Mucosa of descending colon (tissue), 3 donors: ENCODE data around the gene FREM1. TPM values are rescaled to one million over a fixed set of nuclear protein-coding genes. Genes with fewer than 3 reads are reported as not detected.

Experiments used
- ATAC-seq: fragments of 200-7000 bp; cut with Tn5 transposase; one replicate; pipeline ENCODE4 v1.9.1; 2020; ENCODE audit warnings: mild to moderate bottlenecking, moderate library complexity
- DNase-seq, 3 donors: peaks; one replicate each; pipeline ENCODE4 v3.0.0-alpha.2; 2020
- H3K36me3 ChIP-seq: fragments of 200-600 bp; one replicate; pipeline ENCODE4 v1.8.0; 2021; ENCODE audit warnings: low read depth, mild to moderate bottlenecking
- H3K4me1 ChIP-seq: fragments of 200-600 bp; one replicate; pipeline ENCODE4 v1.8.0; 2021; ENCODE audit warnings: low read depth, mild to moderate bottlenecking
- H3K4me3 ChIP-seq: fragments of 200-600 bp; one replicate; pipeline ENCODE4 v1.8.0; 2021; ENCODE audit warnings: mild to moderate bottlenecking
- H3K9me3 ChIP-seq: fragments of 200-600 bp; one replicate; pipeline ENCODE4 v1.8.0; 2021; ENCODE audit warnings: mild to moderate bottlenecking
- CTCF ChIP-seq: fragments of 200-600 bp; IDR thresholded peaks from one replicate; pipeline ENCODE4 v1.8.0; 2022; ENCODE audit warnings: antibody characterized with exemption, mild to moderate bottlenecking
- intact Hi-C, 2 donors: fragments of 100-400 bp; cut with DNase I in 1 of 2; cut with micrococcal nuclease in 1 of 2; formaldehyde crosslinking; loops; one replicate each; pipeline versions ENCODE4 v1.11.0 to v1.11.1; 2022; cut with DNase I, micrococcal nuclease
- total RNA-seq, 3 donors: library from RNA; stranded (reverse); fragmentation: NEBNext Ultra II Directional in 2 of 3; extraction: Animal tissue kit (Norgen Biotek cat#: 25700) in 2 of 3; gene quantifications; one replicate each; pipeline versions ENCODE4 v1.2.1 to v1.2.4, GENCODE V29; 2021 to 2023
- donor health status: DM: no; HTN: no; CAD: no; lungs with moderate emphysema.
- donor health status: DM: no; HTN: no; CAD: no.
- donor health status: DM: no; HTN: yes; CAD: no.

The FREM1 gene
- total RNA-seq, 3 donors from 2014 or later: 1.4 to 21.2 (median 1.4) TPM

GRCh38 chr9:14830057-14830456 is 80.2 kb downstream of the FREM1 start:
- ATAC-seq (no peak), DNase-seq (no peak)
- Histone ChIP-seq H3K4me1 (no peaks in the 10 kb centered on the region), H3K36me3 (no peaks in the 10 kb centered on the region), H3K9me3 (no peaks in the 10 kb centered on the region), H3K4me3 (no peak overlapping the region)
- intact Hi-C loops: no loop called here
- no peak for TF ChIP-seq CTCF

GRCh38 chr9:14829204-14829603 is 81.0 kb downstream of the FREM1 start:
- ATAC-seq (no peak), DNase-seq (no peak)
- H3K4me3 ChIP-seq: no peak overlapping the region
- no peak for TF ChIP-seq CTCF
- intact Hi-C loops: no loop called here
- H3K36me3 ChIP-seq: no peaks in the 10 kb centered on the region
- H3K4me1 ChIP-seq: no peaks in the 10 kb centered on the region
- H3K9me3 ChIP-seq: no peaks in the 10 kb centered on the region

- ATAC-seq: no peak
- no peak for DNase-seq
- intact Hi-C loops: no loop called here
Observed at GRCh38 chr9:14827805-14828204, 82.4 kb downstream of the FREM1 start.

GRCh38 chr9:14824481-14824880 is 85.7 kb downstream of the FREM1 start:
- TF ChIP-seq CTCF: no peak
- H3K4me1 ChIP-seq: no peaks in the 10 kb centered on the region
- intact Hi-C loops: no loop called here
- H3K9me3 ChIP-seq: no peaks in the 10 kb centered on the region
- DNase-seq (no peak), ATAC-seq (no peak)
- H3K4me3 ChIP-seq: no peak overlapping the region
- no peaks in the 10 kb centered on the region for H3K36me3 ChIP-seq

More at GRCh38 chr9:14827805-14828204, 82.4 kb downstream of the FREM1 start:
- no peaks in the 10 kb centered on the region for H3K4me1 ChIP-seq
- TF ChIP-seq CTCF: no peak
- no peaks in the 10 kb centered on the region for H3K36me3 ChIP-seq
- no peak overlapping the region for H3K4me3 ChIP-seq
- no peaks in the 10 kb centered on the region for H3K9me3 ChIP-seq

- ATAC-seq (no peak), DNase-seq (no peak)
- TF ChIP-seq CTCF: no peak
- intact Hi-C loops: no loop called here
- no peak overlapping the region for H3K4me3 ChIP-seq
- H3K36me3 ChIP-seq: no peaks in the 10 kb centered on the region
- H3K9me3 ChIP-seq: no peaks in the 10 kb centered on the region
- H3K4me1 ChIP-seq: no peaks in the 10 kb centered on the region
Observed at GRCh38 chr9:14823800-14824199, 86.4 kb downstream of the FREM1 start.

GRCh38 chr9:14822666-14823065 is 87.6 kb downstream of the FREM1 start:
- TF ChIP-seq CTCF: no peak
- H3K4me1 ChIP-seq: no peaks in the 10 kb centered on the region
- no peaks in the 10 kb centered on the region for H3K36me3 ChIP-seq
- H3K9me3 ChIP-seq: no peaks in the 10 kb centered on the region
- intact Hi-C loops: no loop called here
- no peak for ATAC-seq
- no peak for DNase-seq
- H3K4me3 ChIP-seq: no peak overlapping the region
